T-helper 22 cell (primary cell): ENCODE results near the gene NPC1L1.

Source experiments
- DNase-seq: peaks from one replicate; pipeline ENCODE4 v3.0.0-alpha.2; 2020; ENCODE audit warnings: low read depth

Gene NPC1L1

GRCh38 chr7:44537442-44537841 lies 3.7 kb downstream of the NPC1L1 start:
- no peak for DNase-seq

GRCh38 chr7:44536090-44536489 lies 5.0 kb downstream of the NPC1L1 start:
- DNase-seq: no peak

GRCh38 chr7:44535348-44536064 lies 5.6 kb downstream of the NPC1L1 start:
- DNase-seq: no peak

GRCh38 chr7:44534501-44534900 lies 6.6 kb downstream of the NPC1L1 start:
- peak; percentile 7 for DNase-seq

- no peak for DNase-seq
These were observed 7.0 kb downstream of the NPC1L1 start for GRCh38 chr7:44534087-44534486.

- no peak for DNase-seq
These were observed 7.7 kb downstream of the NPC1L1 start for GRCh38 chr7:44533301-44534055.

GRCh38 chr7:44531421-44532380 lies 9.4 kb downstream of the NPC1L1 start:
- DNase-seq: no peak

GRCh38 chr7:44530990-44531389 lies 10.1 kb downstream of the NPC1L1 start:
- no peak for DNase-seq

GRCh38 chr7:44524811-44525388 lies 16.2 kb downstream of the NPC1L1 start:
- DNase-seq: no peak

GRCh38 chr7:44522315-44522714 lies 18.8 kb downstream of the NPC1L1 start:
- no peak for DNase-seq

GRCh38 chr7:44521347-44522095 lies 19.6 kb downstream of the NPC1L1 start:
- no peak for DNase-seq

- no peak for DNase-seq
These were observed 20.6 kb downstream of the NPC1L1 start for GRCh38 chr7:44520574-44520973.

- DNase-seq: no peak
These were observed 21.6 kb downstream of the NPC1L1 start for GRCh38 chr7:44519546-44519945.

- no peak for DNase-seq
These were observed 22.4 kb downstream of the NPC1L1 start for GRCh38 chr7:44518761-44519160.

- DNase-seq: no peak
These were observed 24.0 kb downstream of the NPC1L1 start for GRCh38 chr7:44517175-44517574.

- DNase-seq: no peak
These were observed 25.4 kb downstream of the NPC1L1 start for GRCh38 chr7:44515590-44516268.

- no peak for DNase-seq
These were observed 28.4 kb downstream of the NPC1L1 start for GRCh38 chr7:44512736-44513135.

GRCh38 chr7:44511863-44512468 lies 29.2 kb downstream of the NPC1L1 start:
- DNase-seq: no peak

- no peak for DNase-seq
These were observed 29.9 kb downstream of the NPC1L1 start for GRCh38 chr7:44511236-44511635.

- no peak for DNase-seq
These were observed 32.7 kb downstream of the NPC1L1 start for GRCh38 chr7:44508328-44509030.
